Measurements from ENCODE around the gene MPP3.

GRCh38 chr17:43881758-43882505, 49.0 kb upstream of the MPP3 start:
- TF ChIP-seq CTCF (IDR thresholded peaks at IDR 0.05): no peak
- no peak for TF ChIP-seq POLR2A (IDR thresholded peaks at IDR 0.05)
